Nephron progenitor cell (in vitro differentiated cells): ENCODE results near the gene SLC4A7.
"Not testable (repeated sequence)": the region's sequence is repeated elsewhere in the genome, so short reads cannot be mapped to it uniquely, and the experiment has no call there.

Experiments
- DNase-seq: peaks from one replicate; pipeline ENCODE4 v3.0.0; 2021
- H3K27ac Mint-ChIP-seq: 2 replicates; pipeline ENCODE4 v1.8.0; 2021; ENCODE audit warnings: mild to moderate bottlenecking, moderate library complexity, mixed read lengths
- H3K27me3 Mint-ChIP-seq: 2 replicates; pipeline ENCODE4 v1.8.0; 2021; ENCODE audit warnings: mild to moderate bottlenecking, low read depth, mixed read lengths; ENCODE audit not compliant: poor library complexity
- H3K36me3 Mint-ChIP-seq: 2 replicates; pipeline ENCODE4 v1.8.0; 2021; ENCODE audit warnings: low read depth, mixed read lengths
- H3K4me1 Mint-ChIP-seq: 2 replicates; pipeline ENCODE4 v1.8.0; 2021; ENCODE audit warnings: mixed read lengths
- H3K4me3 Mint-ChIP-seq: 2 replicates; pipeline ENCODE4 v1.8.0; 2021; ENCODE audit warnings: mild to moderate bottlenecking, moderate library complexity, mixed read lengths
- H3K9me3 Mint-ChIP-seq: 2 replicates; pipeline ENCODE4 v1.8.0; 2021; ENCODE audit warnings: mild to moderate bottlenecking, moderate library complexity, mixed read lengths
- TF ChIP-seq, protein P1 (sequence below): fragments of 200-600 bp; sonication (generic); IDR thresholded peaks from 2 replicates; pipeline ENCODE4 v1.5.0; 2021; ENCODE audit warnings: antibody characterized with exemption

SLC4A7 gene

DNA sequence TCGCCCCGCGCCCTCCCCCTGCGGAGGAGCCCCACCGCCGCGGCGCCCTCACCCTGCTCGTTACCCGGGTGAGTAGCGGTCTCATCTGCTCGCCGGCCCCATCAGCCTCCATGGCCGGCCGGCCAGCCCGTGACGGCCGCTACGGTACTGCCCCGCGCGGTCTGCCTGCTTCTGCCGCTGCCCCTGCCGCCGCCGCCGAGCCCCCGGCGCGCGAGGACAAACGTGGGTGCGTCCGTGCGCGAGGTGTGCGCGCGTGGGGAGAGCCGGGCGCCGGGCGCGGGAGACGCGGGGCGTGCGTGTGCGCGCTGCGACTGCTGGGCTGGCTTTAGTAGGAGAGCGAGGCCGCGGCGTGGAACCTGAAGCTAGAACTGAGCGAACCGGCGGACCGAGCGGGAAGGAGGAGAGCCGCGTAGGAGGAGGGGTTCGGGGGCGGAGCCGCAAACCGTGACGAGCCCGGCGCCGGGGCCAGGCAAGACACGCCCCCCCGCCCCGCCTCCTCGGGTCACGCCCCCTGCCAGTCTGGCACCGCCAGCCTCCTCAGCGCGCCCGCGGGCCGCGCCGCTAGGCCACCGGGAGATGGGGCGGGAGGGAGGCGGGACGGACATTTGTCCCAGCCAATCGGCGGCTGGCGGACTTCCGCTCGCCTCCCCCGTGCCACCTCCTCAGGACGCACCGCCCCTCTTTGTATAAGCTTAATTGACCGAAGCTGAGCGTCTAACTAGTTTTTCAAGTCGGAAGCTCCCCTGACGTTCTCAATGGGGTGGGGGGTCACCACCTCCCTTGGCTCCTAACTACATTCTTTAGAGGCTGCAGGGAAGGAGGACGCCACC, at the start of gene SLC4A7:
Gene SLC4A7 (minus strand): TSS at position 370 of the 830 bp plus-strand sequence. CDS start 258 bp downstream, at position 112.
- TF ChIP-seq, protein P1, sequence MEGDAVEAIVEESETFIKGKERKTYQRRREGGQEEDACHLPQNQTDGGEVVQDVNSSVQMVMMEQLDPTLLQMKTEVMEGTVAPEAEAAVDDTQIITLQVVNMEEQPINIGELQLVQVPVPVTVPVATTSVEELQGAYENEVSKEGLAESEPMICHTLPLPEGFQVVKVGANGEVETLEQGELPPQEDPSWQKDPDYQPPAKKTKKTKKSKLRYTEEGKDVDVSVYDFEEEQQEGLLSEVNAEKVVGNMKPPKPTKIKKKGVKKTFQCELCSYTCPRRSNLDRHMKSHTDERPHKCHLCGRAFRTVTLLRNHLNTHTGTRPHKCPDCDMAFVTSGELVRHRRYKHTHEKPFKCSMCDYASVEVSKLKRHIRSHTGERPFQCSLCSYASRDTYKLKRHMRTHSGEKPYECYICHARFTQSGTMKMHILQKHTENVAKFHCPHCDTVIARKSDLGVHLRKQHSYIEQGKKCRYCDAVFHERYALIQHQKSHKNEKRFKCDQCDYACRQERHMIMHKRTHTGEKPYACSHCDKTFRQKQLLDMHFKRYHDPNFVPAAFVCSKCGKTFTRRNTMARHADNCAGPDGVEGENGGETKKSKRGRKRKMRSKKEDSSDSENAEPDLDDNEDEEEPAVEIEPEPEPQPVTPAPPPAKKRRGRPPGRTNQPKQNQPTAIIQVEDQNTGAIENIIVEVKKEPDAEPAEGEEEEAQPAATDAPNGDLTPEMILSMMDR: no peak

DNA sequence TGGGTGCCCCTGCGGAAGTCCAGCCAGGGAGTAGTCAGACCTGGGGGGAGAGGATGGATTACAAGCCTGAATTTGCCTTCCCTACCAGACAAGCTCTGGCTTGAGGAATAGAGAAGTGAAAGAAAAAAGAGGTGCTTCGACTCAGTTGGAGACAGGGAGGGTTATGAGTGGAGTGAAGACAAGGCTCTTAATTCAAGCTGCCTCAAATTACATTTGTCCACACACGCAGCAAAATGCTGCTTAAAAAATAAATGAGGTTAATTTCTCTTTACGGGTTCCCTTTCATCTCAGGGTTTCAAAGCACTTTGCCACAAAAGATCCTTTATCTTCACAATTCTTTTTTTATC, 49.0 kb upstream of the SLC4A7 start:
- Mint-ChIP-seq H3K27ac (no peak overlapping the region), H3K4me3 (no peak overlapping the region)
- no peak for DNase-seq

More for the DNA sequence above, at the start of gene SLC4A7:
- Mint-ChIP-seq H3K4me3 (peak within 1 kb of the TSS; percentile 99), H3K27ac (peak within 1 kb of the TSS; percentile 99), H3K36me3 (peaks cover 26% of the 10 kb centered on the region), H3K27me3 (peaks cover 4% of the 10 kb centered on the region), H3K9me3 (peaks cover 4% of the 10 kb centered on the region), H3K4me1 (peaks cover 42% of the 10 kb centered on the region)
- peak; percentile 99 for DNase-seq

DNA sequence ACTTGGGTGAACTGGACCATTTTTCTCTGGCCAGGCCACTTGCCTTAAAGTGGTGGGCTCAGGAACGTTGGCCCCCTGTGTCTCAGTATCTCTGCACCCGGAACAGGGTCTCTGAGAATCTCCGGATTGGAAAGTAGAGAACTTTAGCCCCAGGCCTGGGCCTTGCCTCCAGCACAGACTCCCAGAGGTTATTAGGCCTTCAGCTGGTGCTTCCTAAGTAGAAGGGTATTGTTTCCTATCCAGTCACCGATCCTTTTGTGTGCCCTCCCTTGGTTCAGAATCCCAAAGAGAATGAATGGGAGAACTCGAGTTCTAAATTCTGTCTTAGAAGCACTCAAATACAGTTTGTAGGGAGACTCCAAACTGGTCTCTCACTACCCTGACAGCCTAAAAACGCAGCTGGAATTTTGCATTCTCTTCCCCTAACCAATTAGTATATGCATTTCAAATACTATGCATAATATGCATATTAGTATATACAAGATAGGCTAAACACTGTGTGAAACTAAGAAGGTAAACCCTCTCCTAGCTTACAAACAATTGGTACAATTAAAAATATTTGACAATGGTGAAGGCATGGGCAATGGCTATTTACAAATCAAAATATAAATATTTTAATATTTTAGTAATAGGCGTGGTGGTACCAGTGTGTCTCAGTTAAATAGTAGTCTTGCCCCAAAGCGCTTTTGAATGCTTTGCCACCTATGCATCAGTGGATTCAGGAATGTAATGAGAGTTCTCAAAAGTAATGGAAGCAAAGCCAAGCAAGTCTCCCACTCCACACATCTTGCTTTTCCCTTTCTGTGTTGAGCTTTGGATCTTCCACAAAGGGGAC, 48.5 kb upstream of the SLC4A7 start:
- Mint-ChIP-seq H3K4me1 (peaks cover 21% of the 10 kb centered on the region), H3K4me3 (no peak overlapping the region), H3K36me3 (no peaks in the 10 kb centered on the region), H3K9me3 (no peaks in the 10 kb centered on the region), H3K27me3 (peaks cover 23% of the 10 kb centered on the region), H3K27ac (no peak overlapping the region)
- TF ChIP-seq, protein P1: no peak
- no peak for DNase-seq

More for the DNA sequence above, 49.0 kb upstream of the SLC4A7 start:
- Mint-ChIP-seq H3K4me1 (peaks cover 21% of the 10 kb centered on the region), H3K36me3 (no peaks in the 10 kb centered on the region), H3K27me3 (peaks cover 20% of the 10 kb centered on the region), H3K9me3 (no peaks in the 10 kb centered on the region)
- TF ChIP-seq, protein P1: no peak

DNA sequence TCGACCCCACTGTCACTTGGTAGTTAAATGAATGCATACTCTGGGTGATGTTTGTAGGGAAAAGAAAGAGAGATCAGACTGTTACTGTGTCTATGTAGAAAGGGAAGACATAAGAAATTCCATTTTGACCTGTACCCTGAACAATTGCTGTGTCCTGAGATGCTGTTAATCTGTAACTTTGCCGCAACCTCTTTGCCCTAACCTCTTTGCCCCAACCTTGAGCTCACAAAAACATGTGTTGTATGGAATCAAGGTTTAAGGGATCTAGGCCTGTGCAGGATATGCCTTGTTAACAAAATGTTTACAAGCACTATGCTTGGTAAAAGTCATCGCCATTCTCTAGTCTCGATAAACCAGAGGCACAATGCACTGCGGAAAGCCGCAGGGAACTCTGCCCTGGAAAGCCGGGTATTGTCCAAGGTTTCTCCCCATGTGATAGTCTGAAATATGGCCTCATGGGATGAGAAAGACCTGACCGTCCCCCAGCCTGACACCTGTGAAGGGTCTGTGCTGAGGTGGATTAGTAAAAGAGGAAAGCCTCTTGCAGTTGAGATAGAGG, 47.1 kb upstream of the SLC4A7 start:
- H3K27ac Mint-ChIP-seq, DNase-seq, H3K9me3 Mint-ChIP-seq, H3K4me3 Mint-ChIP-seq, H3K36me3 Mint-ChIP-seq: not testable (repeated sequence)
- Mint-ChIP-seq H3K27me3 (peaks cover 27% of the 10 kb centered on the region), H3K4me1 (peaks cover 21% of the 10 kb centered on the region)

DNA sequence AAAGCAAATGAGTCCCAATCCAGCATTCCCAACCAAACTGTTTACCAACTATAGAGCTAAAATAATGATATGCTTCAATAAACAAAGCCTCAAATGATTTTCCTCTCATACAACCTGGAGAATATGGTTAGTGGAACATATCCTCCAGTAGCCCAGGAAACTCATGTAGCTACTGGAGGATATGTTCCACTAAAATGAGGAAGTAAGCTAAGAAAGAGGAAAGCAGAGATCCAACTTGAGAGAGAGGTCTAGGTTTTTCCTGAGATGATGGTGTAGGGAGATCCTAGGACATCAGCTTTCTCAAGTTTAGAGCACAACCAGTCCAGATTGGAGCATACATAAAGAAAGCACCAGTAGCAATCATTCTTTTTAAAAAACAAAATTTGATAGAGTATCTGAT, 44.6 kb upstream of the SLC4A7 start:
- Mint-ChIP-seq H3K4me3 (no peak overlapping the region), H3K27ac (no peak overlapping the region), H3K4me1 (peaks cover 10% of the 10 kb centered on the region), H3K36me3 (no peaks in the 10 kb centered on the region), H3K27me3 (peaks cover 27% of the 10 kb centered on the region), H3K9me3 (no peaks in the 10 kb centered on the region)
- DNase-seq: no peak
- TF ChIP-seq, protein P1: no peak

DNA sequence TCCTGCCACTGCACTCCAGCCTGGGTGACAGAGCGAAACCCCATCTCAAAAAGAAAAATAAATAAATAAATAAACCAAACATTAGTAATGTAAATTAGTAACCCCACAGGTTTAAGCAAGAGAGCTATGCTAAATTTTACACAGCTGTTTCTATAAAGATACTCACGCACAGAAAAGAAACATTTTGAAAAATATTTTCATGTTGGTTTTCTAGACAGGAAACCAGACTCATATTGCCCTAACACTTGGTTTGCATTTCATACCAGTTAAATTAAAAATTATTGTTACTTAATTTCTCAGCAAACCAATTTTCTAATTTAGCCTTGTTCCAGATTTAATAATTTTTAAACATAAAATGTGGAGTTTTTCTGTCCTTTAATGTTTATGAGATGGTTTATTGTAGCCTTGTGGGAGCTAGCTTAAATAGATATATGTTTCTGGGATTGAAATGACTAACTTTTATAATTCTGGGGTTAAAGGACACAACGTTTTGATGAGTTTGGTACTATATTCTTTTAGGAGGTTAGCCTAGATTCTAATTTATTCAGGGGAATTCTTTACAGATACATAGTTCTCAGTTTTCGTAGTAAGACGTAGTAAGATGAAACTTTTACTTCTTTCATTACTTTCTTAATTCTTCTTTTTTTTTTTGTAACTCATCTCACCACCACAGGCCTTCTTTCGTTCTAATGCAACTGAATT, 42.6 kb upstream of the SLC4A7 start:
- no peaks in the 10 kb centered on the region for H3K36me3 Mint-ChIP-seq
- H3K27ac Mint-ChIP-seq: no peak overlapping the region
- no peak overlapping the region for H3K4me3 Mint-ChIP-seq
- no peaks in the 10 kb centered on the region for H3K9me3 Mint-ChIP-seq
- TF ChIP-seq, protein P1: no peak
- no peak for DNase-seq
- H3K27me3 Mint-ChIP-seq: peaks cover 24% of the 10 kb centered on the region
- H3K4me1 Mint-ChIP-seq: no peaks in the 10 kb centered on the region
